Heart right ventricle (tissue), 16 donors: ENCODE data around the gene PRDX3. TPM values are rescaled to one million over a fixed set of nuclear protein-coding genes. Genes with fewer than 3 reads are reported as not detected.

Experiments
- ATAC-seq, 8 donors: fragments of 200-7000 bp; cut with Tn5 transposase; one replicate each; pipeline ENCODE4 v1.9.1; 2020; ENCODE audit warnings: mild to moderate bottlenecking in 8 of 8, moderate library complexity in 8 of 8, moderate number of reproducible peaks in 1 of 8
- DNase-seq, 2 donors: peaks; one replicate each; pipeline ENCODE4 v3.0.0-alpha.2; 2020
- H3K27ac ChIP-seq, 10 donors: fragments of 200-600 bp; sonication (generic) in 2 of 10; one replicate each; pipeline versions ENCODE4 v1.5.0 to v1.8.0; 2020 to 2022; ENCODE audit warnings: mild to moderate bottlenecking in 3 of 10
- H3K27me3 ChIP-seq, 7 donors: fragments of 200-600 bp; one replicate each; pipeline ENCODE4 v1.8.0; 2021 to 2022; ENCODE audit warnings: mild to moderate bottlenecking in 2 of 7
- H3K36me3 ChIP-seq, 9 donors: fragments of 200-600 bp; sonication (generic) in 1 of 9; one replicate each; pipeline versions ENCODE4 v1.5.0 to v1.8.0; 2020 to 2022; ENCODE audit warnings: mild to moderate bottlenecking in 2 of 9
- H3K4me1 ChIP-seq, 9 donors: fragments of 200-600 bp; sonication (generic) in 1 of 9; one replicate each; pipeline versions ENCODE4 v1.5.0 to v1.8.0; 2020 to 2022; ENCODE audit warnings: mild to moderate bottlenecking in 4 of 9
- H3K4me3 ChIP-seq, 10 donors: fragments of 200-600 bp; sonication (generic) in 2 of 10; one replicate each; pipeline versions ENCODE4 v1.5.0 to v1.8.0; 2020 to 2022; ENCODE audit warnings: mild to moderate bottlenecking in 7 of 10, moderate library complexity in 2 of 10
- H3K9me3 ChIP-seq, 11 donors: fragments of 200-600 bp in 10 of 11; sonication (generic) in 2 of 11; one replicate each; pipeline versions ENCODE4 v1.5.0 to v1.8.0; 2013 to 2022; ENCODE audit warnings: mild to moderate bottlenecking in 2 of 11, control low read depth in 1 of 11, moderate library complexity in 1 of 11
- WGBS, 2 donors: extraction: QIAGEN DNeasy Blood & Tissue Kit; methylation state at CpG; one replicate each; pipeline ENCODE4 v1.1.7; 2013; ENCODE audit warnings: inconsistent platforms in 1 of 2; 5-methylcytosine and 5-hydroxymethylcytosine counted together
- intact Hi-C, 10 donors: fragments of 100-400 bp; cut with DNase I; formaldehyde crosslinking; loops; one replicate each; pipeline versions ENCODE4 v1.11.1 to v1.14.2; 2022
- polyA plus RNA-seq, 2 donors: library from polyadenylated mRNA; stranded (reverse); fragments of 200-250 nt; gene quantifications; one replicate each; pipeline ENCODE4 v1.2.3, GENCODE V29; 2013
- total RNA-seq, 10 donors: library from RNA; stranded (reverse); fragmentation: NEBNext Ultra II Directional in 3 of 10; extraction: Animal tissue kit (Norgen Biotek cat#: 25700) in 3 of 10; gene quantifications; one replicate each; pipeline versions ENCODE4 v1.2.1 to v1.2.4, GENCODE V29; 2021 to 2023
- TF ChIP-seq, protein P1 (sequence below), 9 donors: fragments of 200-600 bp; sonication (generic) in 2 of 9; IDR thresholded peaks; one replicate each; pipeline versions ENCODE4 v1.5.0 to v1.8.0; 2021 to 2022; ENCODE audit warnings: antibody characterized with exemption in 9 of 9, mild to moderate bottlenecking in 5 of 9, moderate library complexity in 1 of 9
- donor health status: Arrhythmogenic right ventricular cardiomyopathy.
- donor health status: ischemic (EF 13 %, LVEDD 7.1; RV severe dilation, severe dysfunction).
- donor health status: healthy with polysubstance abuse.
- donor health status: DM: no; HTN: yes; CAD: no.
- donor health status: DM: no; HTN: no; CAD: no.
- donor health status: ischemic (EF 25% LVEDD 6.9; RV normal size, moderate dysfunction).
- donor health status: ischemic (EF 25% LVEDD 5.7; RV mildly dilated, moderate dysfunction).
- donor health status: healthy.
- donor health status: DM: yes; HTN: yes; CAD: no.
- donor health status: Ischemic cardiomyopathy.
- donor health status: ischemic (EF 35%, LVEDD 5.7; RV mildly dilated, moderate dysfunction).
- donor health status: nonischemic (EF 11% LVEDD 7.7; RV severe dilation, severe dysfunction).
- donor health status: DM: yes; HTN: yes; CAD: no.
- donor health status: PGD.
- donor health status: ischemic (EF 29% LVEDD 5.4; RV normal size, mild dysfunction).
- donor health status: nonischemic (EF 23%, LVEDD 6.1; RV moderate dilation, normal function).

The PRDX3 gene
- total and polyA plus RNA-seq, 12 donors = 75.4 to 323 (median 279) TPM

DNA sequence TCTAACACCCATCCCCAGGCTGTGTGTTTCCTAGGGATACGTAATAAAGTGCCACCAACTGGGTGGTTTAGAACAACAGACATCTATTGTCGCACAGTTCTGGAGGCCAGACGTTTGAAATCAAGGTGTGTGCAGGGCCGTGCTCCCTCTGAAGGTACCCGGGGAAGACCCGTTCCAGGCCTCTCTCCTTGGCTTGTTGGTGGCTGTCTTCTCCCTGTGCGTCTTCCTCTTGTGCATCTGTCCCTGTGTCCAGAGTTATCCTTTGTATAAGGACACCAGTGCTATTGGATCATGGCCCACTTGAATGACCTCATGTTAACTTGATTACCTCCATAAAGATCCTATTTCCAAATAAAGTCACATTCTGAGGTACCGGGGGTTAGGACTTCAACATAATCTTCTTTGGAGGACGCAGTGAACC, 44.4 kb upstream of the PRDX3 start:
- H3K27ac ChIP-seq = peak overlapping the region; percentile 39 to 85 (median 70)
- peaks cover 0 to 8% (median 0%) of the 10 kb centered on the region in 9 donors for H3K36me3 ChIP-seq
- ATAC-seq (peak in 7 of 8 donors; percentile 6 to 52 (median 28)), DNase-seq (no peak)
- TF ChIP-seq, protein P1, sequence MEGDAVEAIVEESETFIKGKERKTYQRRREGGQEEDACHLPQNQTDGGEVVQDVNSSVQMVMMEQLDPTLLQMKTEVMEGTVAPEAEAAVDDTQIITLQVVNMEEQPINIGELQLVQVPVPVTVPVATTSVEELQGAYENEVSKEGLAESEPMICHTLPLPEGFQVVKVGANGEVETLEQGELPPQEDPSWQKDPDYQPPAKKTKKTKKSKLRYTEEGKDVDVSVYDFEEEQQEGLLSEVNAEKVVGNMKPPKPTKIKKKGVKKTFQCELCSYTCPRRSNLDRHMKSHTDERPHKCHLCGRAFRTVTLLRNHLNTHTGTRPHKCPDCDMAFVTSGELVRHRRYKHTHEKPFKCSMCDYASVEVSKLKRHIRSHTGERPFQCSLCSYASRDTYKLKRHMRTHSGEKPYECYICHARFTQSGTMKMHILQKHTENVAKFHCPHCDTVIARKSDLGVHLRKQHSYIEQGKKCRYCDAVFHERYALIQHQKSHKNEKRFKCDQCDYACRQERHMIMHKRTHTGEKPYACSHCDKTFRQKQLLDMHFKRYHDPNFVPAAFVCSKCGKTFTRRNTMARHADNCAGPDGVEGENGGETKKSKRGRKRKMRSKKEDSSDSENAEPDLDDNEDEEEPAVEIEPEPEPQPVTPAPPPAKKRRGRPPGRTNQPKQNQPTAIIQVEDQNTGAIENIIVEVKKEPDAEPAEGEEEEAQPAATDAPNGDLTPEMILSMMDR (IDR thresholded peaks at IDR 0.05) = no peak
- H3K4me3 ChIP-seq = peak overlapping the region in 5 of 10 donors; percentile 6 to 32 (median 10)
- 31 to 43% methylated on average over 9 of the region's 9 CpGs for WGBS, 2 donors
- intact Hi-C loops = no loop called here
- H3K4me1 ChIP-seq = peaks cover 18 to 96% (median 71%) of the 10 kb centered on the region in 9 donors
- no peaks in the 10 kb centered on the region for H3K27me3 ChIP-seq
- no peaks in the 10 kb centered on the region for H3K9me3 ChIP-seq

DNA sequence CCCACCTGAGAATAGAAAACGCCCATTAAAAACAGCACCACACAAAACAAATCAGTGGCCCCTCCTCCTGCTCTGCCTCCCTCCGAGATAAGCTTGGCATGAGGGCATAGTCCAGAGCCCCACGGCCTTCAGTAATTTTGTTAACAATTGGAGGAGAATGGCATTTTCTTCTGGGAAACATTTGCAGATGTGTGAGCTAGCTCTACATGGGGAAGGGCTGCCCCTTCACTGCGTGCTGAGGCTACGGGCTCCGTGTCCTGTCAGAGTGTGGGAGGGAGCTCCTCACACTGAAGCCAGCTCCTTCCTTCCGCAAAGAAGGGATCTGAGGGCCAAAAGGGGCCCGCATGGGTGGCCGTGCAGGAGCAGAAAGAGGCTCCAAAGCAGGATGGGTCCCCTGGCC, 43.9 kb upstream of the PRDX3 start:
- intact Hi-C loops = no loop called here
- peak overlapping the region in 5 of 10 donors; percentile 6 to 32 (median 10) for H3K4me3 ChIP-seq
- H3K4me1 ChIP-seq = peaks cover 18 to 100% (median 72%) of the 10 kb centered on the region in 9 donors

DNA sequence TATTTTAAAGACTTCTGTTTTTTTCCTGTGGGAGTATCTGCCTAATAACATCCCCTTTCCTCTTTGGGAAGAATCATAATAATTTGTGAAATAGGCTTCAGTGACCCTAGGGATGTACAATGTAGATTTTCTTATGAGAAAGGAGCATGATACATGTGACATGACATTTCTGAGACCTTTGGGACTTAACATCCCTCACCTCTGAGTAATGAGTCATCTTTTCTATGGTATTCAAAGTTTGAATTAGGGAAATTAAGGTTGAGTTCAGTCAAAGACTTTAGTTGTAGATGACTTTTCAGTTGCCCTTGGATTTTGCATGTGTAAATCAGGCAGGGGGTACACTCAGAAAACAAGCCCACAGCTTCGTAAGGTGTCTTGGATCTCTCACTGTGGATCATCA, 43.1 kb upstream of the PRDX3 start:
- Histone ChIP-seq H3K36me3 (peaks cover 0 to 8% (median 0%) of the 10 kb centered on the region in 9 donors), H3K4me1 (peaks cover 18 to 100% (median 72%) of the 10 kb centered on the region in 9 donors), H3K9me3 (no peaks in the 10 kb centered on the region), H3K27me3 (no peaks in the 10 kb centered on the region), H3K4me3 (no peak overlapping the region), H3K27ac (peak overlapping the region; percentile 39 to 85 (median 70))
- 87 to 90% methylated on average over 1 of the region's 1 CpG for WGBS, 2 donors
- intact Hi-C loops = no loop called here
- no peak for DNase-seq
- TF ChIP-seq, protein P1 (IDR thresholded peaks at IDR 0.05) = no peak
- peak in 1 of 8 donors; percentile 18 for ATAC-seq

More for the DNA sequence above, 43.9 kb upstream of the PRDX3 start:
- DNase-seq (no peak), ATAC-seq (peak; percentile 46 to 70 (median 62))
- Histone ChIP-seq H3K27me3 (no peaks in the 10 kb centered on the region), H3K36me3 (peaks cover 0 to 8% (median 0%) of the 10 kb centered on the region in 9 donors), H3K27ac (peak overlapping the region; percentile 39 to 85 (median 70)), H3K9me3 (no peaks in the 10 kb centered on the region)
- TF ChIP-seq, protein P1 (IDR thresholded peaks at IDR 0.05) = no peak
- WGBS, 2 donors = 17 to 18% methylated on average over 9 of the region's 9 CpGs

DNA sequence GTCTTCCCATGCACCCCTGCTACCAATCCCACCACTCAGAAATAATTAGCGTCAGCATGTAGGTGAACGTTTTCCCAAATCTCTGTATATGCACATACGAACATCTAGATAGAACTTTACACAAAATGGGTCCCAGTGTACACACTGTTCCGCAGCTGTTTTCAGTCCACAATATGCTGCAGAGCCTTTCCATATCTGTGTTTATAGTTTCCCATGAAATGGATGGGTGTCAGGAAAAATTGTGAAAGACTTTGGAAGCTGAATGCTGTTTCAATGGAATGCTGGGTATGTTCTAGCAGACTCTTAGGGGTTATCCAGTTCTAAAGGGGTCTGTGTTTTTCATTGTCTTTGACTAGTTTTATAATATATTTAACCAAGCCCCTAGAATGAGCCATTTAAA, 42.6 kb upstream of the PRDX3 start:
- DNase-seq (no peak), ATAC-seq (peak in 5 of 8 donors; percentile 12 to 60 (median 30))
- 68 to 72% methylated on average over 4 of the region's 4 CpGs for WGBS, 2 donors
- Histone ChIP-seq H3K9me3 (no peaks in the 10 kb centered on the region), H3K27me3 (no peaks in the 10 kb centered on the region), H3K27ac (peak overlapping the region; percentile 39 to 85 (median 70)), H3K36me3 (peaks cover 0 to 8% (median 0%) of the 10 kb centered on the region in 9 donors), H3K4me1 (peaks cover 18 to 100% (median 72%) of the 10 kb centered on the region in 9 donors), H3K4me3 (peak overlapping the region in 1 of 10 donors; percentile 4)
- TF ChIP-seq, protein P1 (IDR thresholded peaks at IDR 0.05) = no peak
- intact Hi-C loops = no loop called here
